Keratinocyte (primary cell): Measurements from ENCODE around the gene A2M. TPM values are rescaled to one million over a fixed set of nuclear protein-coding genes. Genes with fewer than 3 reads are reported as not detected.
A peak's percentile ranks its signal among the peaks of the same experiment; 100 is the strongest.

Experiments used
- DNase-seq: peaks from one replicate; pipeline ENCODE4 v3.0.0-alpha.2; 2011; ENCODE audit warnings: low read depth, missing footprints, low spot score
- FAIRE-seq: peaks from 2 replicates; lab custom pipeline; 2011; peaks lifted over from hg19 to GRCh38; lab: Jason Lieb, UNC
- H2AFZ ChIP-seq: 2 replicates; pipeline ENCODE4 v1.6.0; 2012; ENCODE audit warnings: low read length, control low read depth, inconsistent platforms; ENCODE audit not compliant: control insufficient read depth
- H3K27ac ChIP-seq: 2 replicates; pipeline ENCODE4 v1.5.1; 2011; ENCODE audit warnings: low read length; ENCODE audit not compliant: control insufficient read depth, insufficient read depth
- H3K27me3 ChIP-seq: 3 replicates; pipeline ENCODE4 v1.6.0; 2011; ENCODE audit warnings: low read length; ENCODE audit not compliant: control insufficient read depth, insufficient read depth; ENCODE audit errors: extremely low read depth
- H3K36me3 ChIP-seq, 2 experiments: 2 replicates in 1 of 2; 3 replicates in 1 of 2; pipeline ENCODE4 v1.5.1; 2011; ENCODE audit warnings: low read length in 2 of 2, mild to moderate bottlenecking in 1 of 2; ENCODE audit not compliant: control insufficient read depth in 2 of 2, insufficient read depth in 2 of 2; ENCODE audit errors: extremely low read depth in 1 of 2
- H3K4me1 ChIP-seq: 3 replicates; pipeline ENCODE4 v1.5.1; 2011; ENCODE audit warnings: low read length; ENCODE audit not compliant: control insufficient read depth, insufficient read depth; ENCODE audit errors: extremely low read depth
- H3K4me2 ChIP-seq: 3 replicates; pipeline ENCODE4 v1.6.0; 2011; ENCODE audit warnings: low read depth, low read length; ENCODE audit not compliant: control insufficient read depth, insufficient read depth; ENCODE audit errors: extremely low read depth
- H3K4me3 ChIP-seq, 3 experiments: fragments of 200-600 bp in 1 of 3; sonication (generic) in 1 of 3; 2 replicates in 2 of 3; 3 replicates in 1 of 3; pipeline ENCODE4 v1.5.1; 2011 to 2016; ENCODE audit warnings: low read length in 3 of 3, mild to moderate bottlenecking in 3 of 3, control low read depth in 2 of 3, inconsistent platforms in 1 of 3, low read depth in 1 of 3, mixed read lengths in 1 of 3, mixed run types in 1 of 3, moderate library complexity in 1 of 3; ENCODE audit not compliant: control insufficient read depth in 2 of 3, insufficient read depth in 2 of 3; ENCODE audit errors: extremely low read depth in 1 of 3
- H3K79me2 ChIP-seq: 2 replicates; pipeline ENCODE4 v1.6.0; 2012; ENCODE audit warnings: low read length; ENCODE audit not compliant: control insufficient read depth, insufficient read depth
- H3K9ac ChIP-seq: 3 replicates; pipeline ENCODE4 v1.6.0; 2011; ENCODE audit warnings: low read length; ENCODE audit not compliant: control insufficient read depth, insufficient read depth; ENCODE audit errors: extremely low read depth
- H3K9me1 ChIP-seq: 3 replicates; pipeline ENCODE4 v1.6.0; 2011; ENCODE audit warnings: low read length; ENCODE audit not compliant: control insufficient read depth, insufficient read depth; ENCODE audit errors: extremely low read depth
- H3K9me3 ChIP-seq: 2 replicates; pipeline ENCODE4 v1.5.1; 2012; ENCODE audit warnings: low read depth, low read length; ENCODE audit not compliant: control insufficient read depth
- H4K20me1 ChIP-seq: 3 replicates; pipeline ENCODE4 v1.6.0; 2011; ENCODE audit warnings: low read length; ENCODE audit not compliant: control insufficient read depth, insufficient read depth; ENCODE audit errors: extremely low read depth
- CTCF ChIP-seq, 3 experiments: IDR thresholded peaks in 1 of 3; conservative IDR thresholded peaks in 1 of 3; optimal IDR thresholded peaks in 1 of 3; 2 replicates in 2 of 3; 3 replicates in 1 of 3; pipeline versions ENCODE3 to v1.5.1; 2011; ENCODE audit warnings: low read length in 3 of 3, mild to moderate bottlenecking in 3 of 3, moderate library complexity in 2 of 3, control low read depth in 1 of 3, inconsistent platforms in 1 of 3; ENCODE audit not compliant: insufficient read depth in 2 of 3; ENCODE audit errors: extremely low read depth in 1 of 3
- EZH2 ChIP-seq: IDR thresholded peaks from one replicate; pipeline ENCODE4 v1.6.1; 2012; ENCODE audit warnings: inconsistent platforms, mild to moderate bottlenecking, low read length, moderate library complexity
- dilution Hi-C: fragments of 300-500 bp; cut with MboI; formaldehyde crosslinking; loops from one replicate; pipeline ENCODE4 v1.7.0; 2020; ENCODE audit warnings: low sequenced_read_pairs; ENCODE audit not compliant: extremely low pct_ligation_motif_present
- polyA plus RNA-seq, 5 experiments: library from polyadenylated mRNA; depleted of rRNA in 3 of 5; stranded (reverse) in 3 of 5; stranded (forward) in 1 of 5; unstranded in 1 of 5; fragments of >200 nt; gene quantifications; 1 replicate in 1 of 5; 2 replicates in 3 of 5; 3 replicates in 1 of 5; pipeline versions ENCODE4 v1.2.1 to v1.2.3, GENCODE V29; 2011 to 2012; ENCODE audit warnings: missing spikeins in 2 of 5, low read depth in 1 of 5, low replicate concordance in 1 of 5

Gene A2M
- polyA plus RNA-seq, 1 donor (not counting 4 experiments of a cell fraction or from before 2014, with no cell fraction given) = 0.49 TPM

GRCh38 chr12:9156119-9156518 is 40.4 kb upstream of the A2M start:
- H4K20me1 ChIP-seq = no peaks in the 10 kb centered on the region
- no peak overlapping the region for H3K4me3 ChIP-seq
- dilution Hi-C loops = loop anchor here (25.0 kb wide), 1 partner anchor 106 kb away; no protein-coding TSS in a partner anchor
- H3K9ac ChIP-seq = no peak overlapping the region
- no peaks in the 10 kb centered on the region for H3K27me3 ChIP-seq
- no peaks in the 10 kb centered on the region for H3K79me2 ChIP-seq
- H3K9me1 ChIP-seq = no peaks in the 10 kb centered on the region
- no peak for TF ChIP-seq EZH2
- TF ChIP-seq CTCF (optimal IDR thresholded peaks at IDR 0.05 in 1 of 3, IDR thresholded peaks at IDR 0.05 in 1 of 3, conservative IDR thresholded peaks at IDR 0.05 in 1 of 3; ENCODE audit: extremely low read depth in 1 of 3, insufficient read depth in 2 of 3, low read length in 3 of 3) = no peak
- DNase-seq (no peak), FAIRE-seq (no peak)
- no peaks in the 10 kb centered on the region for H3K9me3 ChIP-seq
- H3K36me3 ChIP-seq = no peaks in the 10 kb centered on the region
- no peaks in the 10 kb centered on the region for H3K4me1 ChIP-seq
- no peak overlapping the region for H3K27ac ChIP-seq
- H3K4me2 ChIP-seq = no peak overlapping the region
- no peak overlapping the region for H2AFZ ChIP-seq

- peak; percentile 36 to 50 (median 46) for TF ChIP-seq CTCF (optimal IDR thresholded peaks at IDR 0.05 in 1 of 3, IDR thresholded peaks at IDR 0.05 in 1 of 3, conservative IDR thresholded peaks at IDR 0.05 in 1 of 3; ENCODE audit: extremely low read depth in 1 of 3, insufficient read depth in 2 of 3, low read length in 3 of 3)
- no peak for TF ChIP-seq EZH2
- no peak overlapping the region for H3K27ac ChIP-seq
- no peaks in the 10 kb centered on the region for H3K9me1 ChIP-seq
- peaks cover 4% of the 10 kb centered on the region for H3K27me3 ChIP-seq
- FAIRE-seq (no peak), DNase-seq (no peak)
- no peak overlapping the region for H3K4me2 ChIP-seq
- H2AFZ ChIP-seq = no peak overlapping the region
- dilution Hi-C loops = no loop called here
- no peaks in the 10 kb centered on the region for H4K20me1 ChIP-seq
- H3K79me2 ChIP-seq = no peaks in the 10 kb centered on the region
- no peaks in the 10 kb centered on the region for H3K36me3 ChIP-seq
- no peak overlapping the region for H3K9ac ChIP-seq
- no peaks in the 10 kb centered on the region for H3K4me1 ChIP-seq
- H3K9me3 ChIP-seq = no peaks in the 10 kb centered on the region
- no peak overlapping the region for H3K4me3 ChIP-seq
These were observed 33.7 kb upstream of the A2M start for GRCh38 chr12:9149372-9149771.
